Activated B cell treated with CpG ODN at 0.5 μM for 24 hours (primary cell): ENCODE measurements around the gene CC2D2B. TPM values are rescaled to one million over a fixed set of nuclear protein-coding genes. Genes with fewer than 3 reads are reported as not detected.

Experiments
- ATAC-seq: fragments of 200-7000 bp; cut with Tn5 transposase; one replicate; pipeline ENCODE4 v1.10.0; 2021; ENCODE audit warnings: low read depth, mild to moderate bottlenecking, moderate library complexity
- CTCF ChIA-PET: fragments of 350-600 bp; sonication (Branson Sonifier 250); formaldehyde crosslinking; loops from one replicate; lab custom pipeline; 2021; ENCODE audit warnings: antibody characterized with exemption; lab: Charles Lee
- POLR2A ChIA-PET: fragments of 350-600 bp; sonication (Branson Sonifier 250); formaldehyde crosslinking; loops from one replicate; lab custom pipeline; 2021; ENCODE audit warnings: antibody characterized with exemption; lab: Charles Lee
- DNase-seq: peaks from one replicate; pipeline ENCODE4 v3.0.0; 2022
- H3K27ac Mint-ChIP-seq: one replicate; pipeline ENCODE4 v1.8.0; 2020; ENCODE audit warnings: mixed read lengths
- H3K27me3 Mint-ChIP-seq: one replicate; pipeline ENCODE4 v1.8.0; 2021; ENCODE audit warnings: mixed read lengths
- H3K36me3 Mint-ChIP-seq: one replicate; pipeline ENCODE4 v1.8.0; 2021; ENCODE audit warnings: low read depth, mixed read lengths
- H3K4me1 Mint-ChIP-seq: one replicate; pipeline ENCODE4 v1.8.0; 2021; ENCODE audit warnings: mixed read lengths
- H3K4me3 Mint-ChIP-seq: one replicate; pipeline ENCODE4 v1.8.0; 2020; ENCODE audit warnings: mild to moderate bottlenecking, mixed read lengths
- H3K9me3 Mint-ChIP-seq: one replicate; pipeline ENCODE4 v1.8.0; 2020; ENCODE audit warnings: mixed read lengths
- CTCF ChIP-seq: fragments of 200-600 bp; IDR thresholded peaks from one replicate; pipeline ENCODE4 v1.8.0; 2022; ENCODE audit warnings: antibody characterized with exemption, mild to moderate bottlenecking
- intact Hi-C: fragments of 100-400 bp; cut with micrococcal nuclease; formaldehyde crosslinking; loops from one replicate; pipeline ENCODE4 v1.15.1; 2024
- total RNA-seq: library from RNA; stranded (reverse); gene quantifications from 2 replicates; pipeline ENCODE4 v1.2.3, GENCODE V29; 2022

The CC2D2B gene, protein sequence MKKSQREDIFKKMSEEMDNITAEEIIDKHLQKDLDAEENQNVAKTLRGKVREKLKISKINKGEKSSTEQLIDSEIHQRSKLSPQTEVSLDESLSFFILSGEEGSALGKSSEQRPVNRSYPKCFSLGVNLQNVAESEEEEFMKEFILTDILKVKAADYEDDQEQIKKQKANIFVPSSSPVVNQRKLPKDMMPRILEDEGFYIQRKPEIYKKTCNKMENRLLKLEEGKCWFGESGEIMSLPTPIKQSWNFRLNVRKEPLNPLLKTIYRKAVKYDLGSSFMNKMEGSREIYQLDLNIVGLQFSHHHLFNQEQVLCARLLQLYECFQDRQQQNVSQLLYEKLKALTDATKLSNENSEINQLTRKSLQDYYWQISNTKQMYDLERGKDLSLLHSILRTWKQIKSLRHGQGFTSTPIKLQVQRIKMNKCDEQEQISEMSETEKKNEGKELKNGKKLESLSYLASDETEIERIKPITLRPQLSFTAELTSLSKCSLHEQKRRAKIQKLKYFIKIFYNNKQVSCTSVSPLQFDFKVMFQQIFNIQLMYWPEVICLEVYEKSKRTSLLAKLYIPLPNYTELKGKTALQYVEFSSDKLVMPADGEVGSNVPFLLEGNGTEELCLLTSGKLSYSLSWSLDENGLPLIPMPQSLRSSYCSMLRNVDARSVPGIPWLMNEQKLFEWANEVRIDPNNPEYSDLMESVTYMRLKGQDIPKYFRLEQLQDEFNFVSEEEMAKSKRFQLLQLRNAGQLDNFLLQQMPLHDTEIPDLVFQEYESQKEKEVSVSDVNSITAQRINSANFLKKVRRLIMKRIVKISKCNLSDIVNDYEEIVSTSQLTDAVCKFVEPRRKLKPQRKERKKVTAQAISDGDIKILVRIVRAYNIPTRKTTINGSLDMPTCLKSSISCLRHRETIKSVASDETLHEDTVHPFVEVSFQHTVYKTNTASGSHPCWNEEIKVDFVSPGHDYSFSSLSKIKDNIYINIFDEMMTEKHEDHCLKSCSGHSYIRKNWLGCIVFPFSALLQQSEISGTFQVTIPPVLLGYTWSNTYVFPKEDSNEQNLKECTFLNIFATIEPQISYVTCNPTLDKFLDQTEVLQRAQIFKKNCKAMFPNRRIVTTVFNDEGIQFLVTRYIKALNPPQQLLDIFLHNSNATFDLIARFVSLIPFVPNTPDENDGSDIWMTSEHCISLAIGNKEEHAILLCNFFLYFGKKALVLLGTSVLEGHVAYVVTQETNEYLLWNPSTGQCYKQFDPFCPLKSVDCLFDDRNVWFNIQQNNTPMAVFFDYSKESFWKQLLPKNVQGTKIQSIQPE (N-terminal part only)
- 1.2 and 2.0 TPM in 2 replicates for total RNA-seq

DNA sequence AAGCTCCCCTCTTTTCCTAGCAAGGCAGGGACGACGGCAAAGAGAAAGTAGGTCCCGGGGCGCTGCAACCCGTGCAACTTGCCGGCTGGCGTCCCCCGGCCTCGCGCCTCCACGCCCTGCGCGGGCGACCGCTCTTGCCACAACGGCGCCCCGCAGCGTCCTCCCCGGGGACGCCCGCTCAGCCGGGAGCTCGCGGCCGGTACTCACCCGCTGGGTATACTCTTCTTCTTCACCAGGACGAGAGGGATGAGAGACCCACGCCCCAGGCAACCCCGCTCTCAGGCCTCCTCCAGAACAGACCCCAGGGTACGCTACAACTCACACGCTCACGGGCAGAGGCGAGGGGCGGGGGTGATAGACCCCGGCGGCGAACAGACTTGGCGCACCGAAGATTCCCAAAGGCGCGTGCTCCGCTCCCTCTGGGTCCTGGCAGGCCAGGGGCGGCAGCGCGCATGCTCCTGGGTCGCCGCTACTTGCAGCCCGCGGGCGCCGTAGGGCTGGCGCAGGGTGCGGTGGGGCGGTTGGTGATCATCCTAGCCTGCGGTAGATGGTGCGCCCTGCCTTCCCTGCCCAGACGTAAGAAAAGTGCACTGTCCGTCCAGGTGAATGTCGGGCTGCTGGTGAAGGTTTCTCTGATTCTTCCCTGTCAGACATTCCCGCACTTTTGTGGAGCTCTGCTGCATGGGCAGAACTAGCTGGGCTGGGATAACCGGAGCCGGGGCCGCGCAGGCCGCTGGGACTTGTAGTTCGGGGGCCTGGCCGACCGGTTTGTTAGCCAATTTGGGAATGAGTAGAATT lies at the start of gene CC2D2B:
TSS of gene CC2D2B (plus strand) at position 520 of the 798 bp plus-strand sequence. CDS start 3,349 bp downstream, outside the sequence.
- Mint-ChIP-seq H3K4me1 (peaks cover 11% of the 10 kb centered on the region), H3K9me3 (no peaks in the 10 kb centered on the region), H3K27me3 (no peaks in the 10 kb centered on the region), H3K4me3 (peak within 1 kb of the TSS; percentile 94), H3K36me3 (peaks cover 8% of the 10 kb centered on the region), H3K27ac (peak within 1 kb of the TSS; percentile 92)
- intact Hi-C loops = loop anchor here (2.0 to 5.0 kb wide), 2 partner anchors 135 to 347 kb away; partner anchors contain the start of genes CCNJ and SORBS1
- ChIA-PET CTCF (interaction anchor here (1.6 kb wide), 2 partner anchors 43 to 214 kb away, joined by 5 to 6 read pairs; partner anchors contain the start of gene TCTN3), POLR2A (interaction anchor here (0.6 to 1.7 kb wide), 5 partner anchors 23 to 222 kb away, joined by 3 to 5 read pairs (median 3); partner anchors contain the start of genes TCTN3 and ZNF518A)
- DNase-seq (peak; percentile 70), ATAC-seq (peak; percentile 91)
- no peak for TF ChIP-seq CTCF

DNA sequence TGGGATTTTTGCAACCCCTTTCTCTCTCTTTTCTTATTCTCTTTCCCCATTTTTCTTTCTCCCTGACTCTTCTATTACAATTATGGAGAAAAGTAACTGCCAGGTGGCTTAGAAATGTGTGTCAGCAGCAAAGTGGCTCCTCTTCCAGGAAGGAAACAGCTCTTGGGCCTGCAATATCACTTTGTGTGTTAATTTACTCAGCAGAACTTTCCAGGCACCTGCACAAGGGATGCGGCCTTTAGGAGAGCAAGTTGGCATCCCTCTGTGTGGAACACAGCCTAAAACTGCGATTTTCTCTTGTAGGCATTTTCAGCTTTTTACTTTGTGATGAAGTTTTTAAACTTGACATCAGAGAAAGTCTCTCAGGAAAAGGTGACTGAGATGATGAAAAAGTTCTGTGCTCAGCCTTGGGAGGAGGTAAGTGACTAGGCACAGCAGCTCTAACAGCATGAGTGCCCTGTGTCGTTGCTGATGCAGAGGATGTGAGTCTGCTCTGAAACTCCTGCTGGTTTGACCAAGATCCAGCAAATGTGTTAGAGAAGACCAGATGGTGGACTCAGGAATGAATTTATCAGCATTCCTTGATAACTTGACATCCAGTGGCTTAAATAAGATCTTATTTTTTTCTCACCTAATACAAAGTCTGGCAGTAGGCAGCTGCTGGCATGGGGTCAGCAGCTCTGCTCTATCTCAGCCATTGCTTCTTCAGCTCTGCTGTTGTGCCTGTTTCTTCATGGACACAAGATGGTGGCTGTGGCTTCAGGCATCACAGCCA lies 47.4 kb upstream of the CC2D2B start:
- CTCF ChIA-PET = no interaction called here
- peaks cover 77% of the 10 kb centered on the region for H3K36me3 Mint-ChIP-seq
- POLR2A ChIA-PET = interaction anchor here (1.0 to 1.1 kb wide), 2 partner anchors 104 to 167 kb away, joined by 3 read pairs; partner anchors contain the start of gene TCTN3
- DNase-seq = no peak
- no peak for TF ChIP-seq CTCF
- no peak overlapping the region for H3K4me3 Mint-ChIP-seq
- H3K4me1 Mint-ChIP-seq = peaks cover 18% of the 10 kb centered on the region
- intact Hi-C loops = no loop called here
- no peak for ATAC-seq
- no peak overlapping the region for H3K27ac Mint-ChIP-seq
- no peaks in the 10 kb centered on the region for H3K9me3 Mint-ChIP-seq
- H3K27me3 Mint-ChIP-seq = no peaks in the 10 kb centered on the region

- Mint-ChIP-seq H3K9me3 (no peaks in the 10 kb centered on the region), H3K4me1 (peaks cover 25% of the 10 kb centered on the region), H3K4me3 (no peak overlapping the region), H3K36me3 (peaks cover 79% of the 10 kb centered on the region), H3K27ac (peak overlapping the region; percentile 4), H3K27me3 (no peaks in the 10 kb centered on the region)
- no peak for TF ChIP-seq CTCF
- no peak for ATAC-seq
- DNase-seq = no peak
- ChIA-PET CTCF (interaction anchor here (1.7 kb wide), 1 partner anchor 168 kb away, joined by 7 read pairs; the partner anchor contains the start of gene TCTN3), POLR2A (interaction anchor here (1.0 kb wide), 1 partner anchor 168 kb away, joined by 3 read pairs; the partner anchor contains the start of gene TCTN3)
- intact Hi-C loops = no loop called here
Measured at GRCh38 chr10:95861386-95861785, 46.4 kb upstream of the CC2D2B start.
